Activated T-helper 17 cell treated with anti-CD3 and anti-CD28 coated beads, Interleukin-2, amount 50 U/mL, for 72 hours (primary cell): ENCODE data around the gene SLC16A9. TPM values are rescaled to one million over a fixed set of nuclear protein-coding genes. Genes with fewer than 3 reads are reported as not detected.
"Not testable (repeated sequence)": the region's sequence is repeated elsewhere in the genome, so short reads cannot be mapped to it uniquely, and the experiment has no call there.

Experiments
- ATAC-seq: fragments of 150-1000 bp; cut with Tn5 transposase; replicated peaks from 2 replicates; pipeline ENCODE4 v1.10.0; 2021; ENCODE audit warnings: mild to moderate bottlenecking, moderate library complexity
- H3K27ac Mint-ChIP-seq: one replicate; pipeline ENCODE4 v1.8.0; 2022; ENCODE audit warnings: mixed read lengths
- H3K27me3 Mint-ChIP-seq: one replicate; pipeline ENCODE4 v1.8.0; 2022; ENCODE audit warnings: mixed read lengths
- H3K36me3 Mint-ChIP-seq: one replicate; pipeline ENCODE4 v1.8.0; 2022; ENCODE audit warnings: low read depth, mild to moderate bottlenecking, mixed read lengths
- H3K4me1 Mint-ChIP-seq: one replicate; pipeline ENCODE4 v1.8.0; 2022; ENCODE audit warnings: mixed read lengths
- H3K4me3 Mint-ChIP-seq: one replicate; pipeline ENCODE4 v1.8.0; 2022; ENCODE audit warnings: mild to moderate bottlenecking, mixed read lengths
- H3K9me3 Mint-ChIP-seq: one replicate; pipeline ENCODE4 v1.8.0; 2022; ENCODE audit warnings: mixed read lengths
- total RNA-seq, 2 donors: library from RNA; stranded (reverse); gene quantifications; one replicate each; pipeline ENCODE4 v1.2.3, GENCODE V29; 2022

Gene SLC16A9, protein sequence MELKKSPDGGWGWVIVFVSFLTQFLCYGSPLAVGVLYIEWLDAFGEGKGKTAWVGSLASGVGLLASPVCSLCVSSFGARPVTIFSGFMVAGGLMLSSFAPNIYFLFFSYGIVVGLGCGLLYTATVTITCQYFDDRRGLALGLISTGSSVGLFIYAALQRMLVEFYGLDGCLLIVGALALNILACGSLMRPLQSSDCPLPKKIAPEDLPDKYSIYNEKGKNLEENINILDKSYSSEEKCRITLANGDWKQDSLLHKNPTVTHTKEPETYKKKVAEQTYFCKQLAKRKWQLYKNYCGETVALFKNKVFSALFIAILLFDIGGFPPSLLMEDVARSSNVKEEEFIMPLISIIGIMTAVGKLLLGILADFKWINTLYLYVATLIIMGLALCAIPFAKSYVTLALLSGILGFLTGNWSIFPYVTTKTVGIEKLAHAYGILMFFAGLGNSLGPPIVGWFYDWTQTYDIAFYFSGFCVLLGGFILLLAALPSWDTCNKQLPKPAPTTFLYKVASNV
- 1 to 10 TPM in 1 of 2 donors, under 1 TPM in 1; 0.42 to 2.2 TPM for total RNA-seq

GRCh38 chr10:59709395-59710125 is at the start of gene SLC16A9:
TSS of gene SLC16A9 (minus strand) at chr10:59709850. CDS start at chr10:59684291, 25,559 bp downstream.
- H3K4me3 Mint-ChIP-seq, result peak within 1 kb of the TSS; percentile 56
- H3K27me3 Mint-ChIP-seq, result peaks cover 50% of the 10 kb centered on the region
- peak; percentile 82 for ATAC-seq
- H3K9me3 Mint-ChIP-seq, result no peaks in the 10 kb centered on the region
- no peaks in the 10 kb centered on the region for H3K36me3 Mint-ChIP-seq
- H3K27ac Mint-ChIP-seq, result no peak within 1 kb of the TSS
- H3K4me1 Mint-ChIP-seq, result no peaks in the 10 kb centered on the region

DNA sequence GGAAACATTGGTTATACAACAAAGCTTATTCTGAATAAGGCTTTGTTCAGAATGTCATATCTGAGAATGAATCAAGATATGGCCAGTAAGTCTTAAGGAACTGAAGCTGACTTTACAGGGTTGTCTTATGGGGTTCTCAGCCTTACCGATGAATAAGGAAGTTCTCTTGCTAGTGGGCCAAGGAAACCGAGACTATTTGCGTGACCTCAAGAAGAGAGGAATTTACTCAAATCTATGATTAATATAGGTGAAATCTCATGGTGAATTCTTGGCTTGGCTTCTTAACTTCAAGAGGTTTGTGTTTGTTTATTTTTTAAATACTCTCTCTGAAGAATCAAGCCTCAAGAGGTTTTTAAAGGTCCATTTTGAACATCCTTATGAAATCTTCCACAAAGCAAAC is 48.3 kb upstream of the SLC16A9 start:
- Mint-ChIP-seq H3K4me1 (no peaks in the 10 kb centered on the region), H3K36me3 (no peaks in the 10 kb centered on the region), H3K4me3 (no peak overlapping the region), H3K27me3 (peaks cover 6% of the 10 kb centered on the region), H3K9me3 (no peaks in the 10 kb centered on the region), H3K27ac (no peak overlapping the region)
- ATAC-seq, result no peak

DNA sequence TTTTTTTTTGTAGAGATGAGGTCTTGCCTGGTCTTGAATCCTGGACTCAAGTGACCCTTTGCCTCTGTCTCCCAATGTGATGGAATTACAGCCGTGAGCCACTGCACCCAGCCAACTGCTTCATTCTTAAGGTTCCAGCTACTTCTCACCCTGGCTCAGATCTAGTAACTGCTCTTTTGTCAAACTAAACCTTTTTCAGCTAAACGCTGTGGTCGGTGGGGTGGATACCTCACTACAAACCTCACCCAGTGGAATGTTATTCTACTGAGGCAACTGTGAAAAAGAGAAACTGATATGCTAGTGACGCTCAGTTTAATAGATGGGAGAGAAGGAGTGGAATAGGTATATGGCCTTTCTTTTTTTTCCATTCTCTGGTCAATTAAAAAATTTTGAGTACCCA is 45.3 kb upstream of the SLC16A9 start:
- Mint-ChIP-seq H3K27ac (no peak overlapping the region), H3K4me1 (no peaks in the 10 kb centered on the region), H3K27me3 (peaks cover 14% of the 10 kb centered on the region), H3K36me3 (no peaks in the 10 kb centered on the region), H3K4me3 (no peak overlapping the region), H3K9me3 (no peaks in the 10 kb centered on the region)
- ATAC-seq, result no peak

DNA sequence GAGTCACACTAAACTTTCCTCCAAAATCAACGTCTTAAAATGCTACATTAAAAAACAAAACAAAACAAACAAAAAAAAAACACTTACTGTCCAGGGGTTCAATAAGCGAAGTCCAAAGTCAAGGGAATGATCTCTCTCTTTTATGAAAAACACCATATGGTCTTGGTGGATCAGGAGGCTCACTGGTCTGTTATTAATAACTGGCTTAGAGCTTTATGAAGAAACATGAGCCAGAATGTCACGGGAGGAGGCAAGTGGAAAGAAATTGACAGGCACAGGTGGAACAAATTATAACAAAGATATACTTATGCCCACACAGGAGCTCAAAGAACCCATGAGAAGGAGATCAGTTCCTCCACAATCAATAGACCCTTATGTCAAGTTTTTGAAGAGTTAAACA is 43.6 kb upstream of the SLC16A9 start, which contains the start of gene MRLN:
TSS of gene MRLN (minus strand) at position 189 of the 400 bp plus-strand sequence.
- Mint-ChIP-seq H3K27ac (no peak within 1 kb of the TSS), H3K4me1 (no peaks in the 10 kb centered on the region), H3K9me3 (no peaks in the 10 kb centered on the region), H3K4me3 (no peak within 1 kb of the TSS), H3K27me3 (peaks cover 18% of the 10 kb centered on the region), H3K36me3 (no peaks in the 10 kb centered on the region)
- no peak for ATAC-seq

GRCh38 chr10:59752278-59752940 is 42.8 kb upstream of the SLC16A9 start:
- peaks cover 24% of the 10 kb centered on the region for H3K27me3 Mint-ChIP-seq
- no peaks in the 10 kb centered on the region for H3K36me3 Mint-ChIP-seq
- no peaks in the 10 kb centered on the region for H3K4me1 Mint-ChIP-seq
- no peak for ATAC-seq
- no peak overlapping the region for H3K4me3 Mint-ChIP-seq
- no peaks in the 10 kb centered on the region for H3K9me3 Mint-ChIP-seq
- no peak overlapping the region for H3K27ac Mint-ChIP-seq

GRCh38 chr10:59750155-59750945 is 40.7 kb upstream of the SLC16A9 start:
- H3K36me3 Mint-ChIP-seq, result no peaks in the 10 kb centered on the region
- no peaks in the 10 kb centered on the region for H3K4me1 Mint-ChIP-seq
- H3K27me3 Mint-ChIP-seq, result peaks cover 24% of the 10 kb centered on the region
- no peak for ATAC-seq
- H3K9me3 Mint-ChIP-seq, result no peaks in the 10 kb centered on the region
- H3K27ac Mint-ChIP-seq, result no peak overlapping the region
- H3K4me3 Mint-ChIP-seq, result no peak overlapping the region

DNA sequence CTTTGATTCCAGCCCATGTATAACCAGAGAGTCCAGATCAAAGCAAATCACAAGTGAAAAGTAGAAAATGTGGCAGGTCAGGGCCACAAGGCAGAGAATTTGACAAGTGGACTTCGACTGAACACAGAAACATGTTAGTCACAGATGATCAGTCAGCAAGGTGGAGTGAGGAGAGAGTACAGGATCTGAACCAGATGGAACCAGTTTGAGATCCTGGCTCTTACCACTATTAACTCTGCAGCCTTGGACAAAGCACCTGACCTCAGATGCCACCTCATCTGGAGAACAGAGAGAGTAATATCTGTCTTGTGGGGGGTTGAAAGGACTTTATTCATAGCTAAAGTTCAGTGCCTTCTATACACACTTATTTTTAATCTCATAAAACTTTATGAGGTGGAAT is 39.2 kb upstream of the SLC16A9 start:
- H3K27ac Mint-ChIP-seq, result no peak overlapping the region
- H3K27me3 Mint-ChIP-seq, result peaks cover 24% of the 10 kb centered on the region
- no peaks in the 10 kb centered on the region for H3K36me3 Mint-ChIP-seq
- no peak overlapping the region for H3K4me3 Mint-ChIP-seq
- no peak for ATAC-seq
- no peaks in the 10 kb centered on the region for H3K9me3 Mint-ChIP-seq
- no peaks in the 10 kb centered on the region for H3K4me1 Mint-ChIP-seq

- Mint-ChIP-seq H3K4me1 (no peaks in the 10 kb centered on the region), H3K9me3 (no peaks in the 10 kb centered on the region), H3K4me3 (no peak overlapping the region), H3K27me3 (peaks cover 13% of the 10 kb centered on the region), H3K27ac (no peak overlapping the region), H3K36me3 (no peaks in the 10 kb centered on the region)
- no peak for ATAC-seq
Measured at GRCh38 chr10:59745163-59745650, 35.6 kb upstream of the SLC16A9 start.

- not testable (repeated sequence) for H3K4me3 Mint-ChIP-seq, H3K36me3 Mint-ChIP-seq, ATAC-seq, H3K9me3 Mint-ChIP-seq, H3K4me1 Mint-ChIP-seq, H3K27ac Mint-ChIP-seq
- H3K27me3 Mint-ChIP-seq, result peaks cover 12% of the 10 kb centered on the region
Measured at GRCh38 chr10:59744762-59745161, 35.1 kb upstream of the SLC16A9 start.

DNA sequence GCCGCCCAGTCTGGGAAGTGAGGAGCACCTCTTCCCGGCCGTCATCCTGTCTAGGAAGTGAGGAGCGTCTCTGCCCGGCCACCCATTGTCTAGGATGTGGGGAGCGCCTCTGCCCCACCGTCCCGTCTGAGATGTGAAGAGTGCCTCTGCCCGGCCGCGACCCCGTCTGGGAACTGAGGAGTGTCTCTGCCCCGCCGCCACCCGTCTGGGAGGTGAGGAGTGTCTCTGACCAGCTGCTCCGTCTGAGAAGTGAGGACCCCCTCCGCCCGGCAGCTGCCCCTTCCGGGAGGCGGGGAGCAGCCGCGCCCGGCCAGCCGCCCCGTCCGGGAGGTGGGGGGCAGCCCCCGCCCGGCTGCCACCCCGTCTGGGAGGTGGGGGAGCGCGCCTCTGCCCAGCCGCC is 34.5 kb upstream of the SLC16A9 start:
- not testable (repeated sequence) for ATAC-seq, H3K27ac Mint-ChIP-seq, H3K36me3 Mint-ChIP-seq, H3K4me3 Mint-ChIP-seq, H3K9me3 Mint-ChIP-seq, H3K4me1 Mint-ChIP-seq
- peaks cover 12% of the 10 kb centered on the region for H3K27me3 Mint-ChIP-seq

GRCh38 chr10:59741583-59741982 is 31.9 kb upstream of the SLC16A9 start:
- H3K27ac Mint-ChIP-seq, result no peak overlapping the region
- peaks cover 4% of the 10 kb centered on the region for H3K27me3 Mint-ChIP-seq
- no peak for ATAC-seq
- no peaks in the 10 kb centered on the region for H3K9me3 Mint-ChIP-seq
- no peaks in the 10 kb centered on the region for H3K4me1 Mint-ChIP-seq
- no peaks in the 10 kb centered on the region for H3K36me3 Mint-ChIP-seq
- H3K4me3 Mint-ChIP-seq, result no peak overlapping the region

- no peaks in the 10 kb centered on the region for H3K4me1 Mint-ChIP-seq
- H3K4me3 Mint-ChIP-seq, result no peak overlapping the region
- ATAC-seq, result no peak
- no peak overlapping the region for H3K27ac Mint-ChIP-seq
- H3K9me3 Mint-ChIP-seq, result no peaks in the 10 kb centered on the region
- no peaks in the 10 kb centered on the region for H3K36me3 Mint-ChIP-seq
- H3K27me3 Mint-ChIP-seq, result peaks cover 4% of the 10 kb centered on the region
Measured at GRCh38 chr10:59741048-59741447, 31.4 kb upstream of the SLC16A9 start.

GRCh38 chr10:59736749-59737148 is 27.1 kb upstream of the SLC16A9 start:
- H3K9me3 Mint-ChIP-seq, result no peaks in the 10 kb centered on the region
- H3K4me3 Mint-ChIP-seq, result no peak overlapping the region
- no peak for ATAC-seq
- peaks cover 17% of the 10 kb centered on the region for H3K27me3 Mint-ChIP-seq
- no peaks in the 10 kb centered on the region for H3K36me3 Mint-ChIP-seq
- H3K27ac Mint-ChIP-seq, result no peak overlapping the region
- H3K4me1 Mint-ChIP-seq, result peaks cover 11% of the 10 kb centered on the region

DNA sequence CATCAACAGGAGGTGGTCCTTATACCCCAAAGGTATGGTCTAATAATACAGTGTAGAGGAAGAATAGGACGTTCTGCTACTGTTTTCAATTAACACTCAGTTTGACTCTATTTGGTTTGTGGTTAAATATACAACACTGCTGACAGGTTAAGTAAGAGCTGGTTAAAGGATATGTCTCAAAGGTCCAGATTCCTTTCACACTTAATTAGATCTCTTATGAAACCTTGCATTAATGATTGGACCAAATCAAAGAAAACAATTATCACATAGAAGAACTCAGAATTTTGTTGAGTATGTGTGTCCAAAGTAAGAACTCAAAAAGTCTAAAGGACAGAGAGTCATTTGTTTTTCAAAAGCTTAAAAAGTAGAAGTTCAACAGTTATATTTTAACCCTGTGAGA is 25.6 kb upstream of the SLC16A9 start:
- ATAC-seq, result no peak
- Mint-ChIP-seq H3K4me1 (peaks cover 11% of the 10 kb centered on the region), H3K36me3 (no peaks in the 10 kb centered on the region), H3K9me3 (no peaks in the 10 kb centered on the region), H3K27me3 (peaks cover 17% of the 10 kb centered on the region), H3K4me3 (no peak overlapping the region), H3K27ac (no peak overlapping the region)
